ENCODE measurements around the gene PDYN. TPM values are rescaled to one million over a fixed set of nuclear protein-coding genes. Genes with fewer than 3 reads are reported as not detected.

The PDYN gene
- total RNA-seq, 4 donors from 2014 or later: not detected

- peaks cover 0 to 5% (median 0%) of the 10 kb centered on the region in 4 donors for H3K9me3 ChIP-seq
- 91% methylated on average over 4 of the region's 4 CpGs for WGBS
- H3K4me3 ChIP-seq: no peak overlapping the region
- no peaks in the 10 kb centered on the region for H3K4me1 ChIP-seq
- intact Hi-C loops (cut with DNase I): no loop called here
- peaks cover 0 to 41% (median 0%) of the 10 kb centered on the region in 4 donors for H3K27me3 ChIP-seq
- no peaks in the 10 kb centered on the region for H3K36me3 ChIP-seq
- H3K27ac ChIP-seq (replicated peaks in 1 of 4): no peak overlapping the region
- TF ChIP-seq POLR2AphosphoS5 (IDR thresholded peaks at IDR 0.05): no peak
- no peak for TF ChIP-seq CTCF (IDR thresholded peaks at IDR 0.05)
- no peak for TF ChIP-seq EP300 (IDR thresholded peaks at IDR 0.05)
- no peak for TF ChIP-seq POLR2A (IDR thresholded peaks at IDR 0.05; ENCODE audit: low read depth)
- no peak for DNase-seq (ENCODE audit: extremely low spot score)
Observed at GRCh38 chr20:2026514-2026913, 32.7 kb upstream of the PDYN start.

- H3K4me1 ChIP-seq: no peaks in the 10 kb centered on the region
- H3K36me3 ChIP-seq: no peaks in the 10 kb centered on the region
- no peak overlapping the region for H3K4me3 ChIP-seq
- no peak for TF ChIP-seq POLR2AphosphoS5 (IDR thresholded peaks at IDR 0.05)
- TF ChIP-seq EP300 (IDR thresholded peaks at IDR 0.05): no peak
- TF ChIP-seq POLR2A (IDR thresholded peaks at IDR 0.05; ENCODE audit: low read depth): no peak
- peaks cover 0 to 35% (median 0%) of the 10 kb centered on the region in 4 donors for H3K27me3 ChIP-seq
- intact Hi-C loops (cut with DNase I): no loop called here
- H3K27ac ChIP-seq (replicated peaks in 1 of 4): no peak overlapping the region
- H3K9me3 ChIP-seq: peaks cover 0 to 5% (median 0%) of the 10 kb centered on the region in 4 donors
- DNase-seq (ENCODE audit: extremely low spot score): no peak
- WGBS: 65% methylated on average over 5 of the region's 9 CpGs
Observed at GRCh38 chr20:2026004-2026403, 32.1 kb upstream of the PDYN start.

GRCh38 chr20:2023151-2023550 is 29.3 kb upstream of the PDYN start:
- WGBS: 36% methylated on average over 4 of the region's 4 CpGs
- Histone ChIP-seq H3K36me3 (no peaks in the 10 kb centered on the region), H3K4me3 (no peak overlapping the region), H3K9me3 (peaks cover 0 to 5% (median 0%) of the 10 kb centered on the region in 4 donors), H3K4me1 (no peaks in the 10 kb centered on the region), H3K27me3 (peaks cover 0 to 34% (median 0%) of the 10 kb centered on the region in 4 donors), H3K27ac (replicated peaks in 1 of 4) (no peak overlapping the region)
- TF ChIP-seq EP300 (IDR thresholded peaks at IDR 0.05) (no peak), CTCF (IDR thresholded peaks at IDR 0.05) (no peak), POLR2A (IDR thresholded peaks at IDR 0.05; ENCODE audit: low read depth) (no peak)
- no peak for DNase-seq (ENCODE audit: extremely low spot score)
- intact Hi-C loops (cut with DNase I): no loop called here

- Histone ChIP-seq H3K4me3 (no peak overlapping the region), H3K4me1 (no peaks in the 10 kb centered on the region), H3K27ac (replicated peaks in 1 of 4) (no peak overlapping the region), H3K36me3 (no peaks in the 10 kb centered on the region), H3K27me3 (peaks cover 0 to 31% (median 0%) of the 10 kb centered on the region in 4 donors), H3K9me3 (peaks cover 0 to 5% (median 0%) of the 10 kb centered on the region in 4 donors)
- 68% methylated on average over 3 of the region's 3 CpGs for WGBS
- DNase-seq (ENCODE audit: extremely low spot score): no peak
- intact Hi-C loops (cut with DNase I): no loop called here
- TF ChIP-seq EP300 (IDR thresholded peaks at IDR 0.05) (no peak), CTCF (IDR thresholded peaks at IDR 0.05) (no peak), POLR2AphosphoS5 (IDR thresholded peaks at IDR 0.05) (no peak), POLR2A (IDR thresholded peaks at IDR 0.05; ENCODE audit: low read depth) (no peak)
Observed at GRCh38 chr20:2022163-2022562, 28.3 kb upstream of the PDYN start.

- intact Hi-C loops (cut with DNase I): no loop called here
- no peak for DNase-seq (ENCODE audit: extremely low spot score)
- H3K27ac ChIP-seq (replicated peaks in 1 of 4): no peak overlapping the region
- no peaks in the 10 kb centered on the region for H3K4me1 ChIP-seq
- WGBS: 45% methylated on average over 4 of the region's 4 CpGs
- no peaks in the 10 kb centered on the region for H3K9me3 ChIP-seq
- no peaks in the 10 kb centered on the region for H3K36me3 ChIP-seq
- H3K4me3 ChIP-seq: no peak overlapping the region
- no peak for TF ChIP-seq CTCF (IDR thresholded peaks at IDR 0.05)
- TF ChIP-seq POLR2AphosphoS5 (IDR thresholded peaks at IDR 0.05): no peak
- TF ChIP-seq EP300 (IDR thresholded peaks at IDR 0.05): no peak
- no peak for TF ChIP-seq POLR2A (IDR thresholded peaks at IDR 0.05; ENCODE audit: low read depth)
- H3K27me3 ChIP-seq: peaks cover 0 to 37% (median 0%) of the 10 kb centered on the region in 4 donors
Observed at GRCh38 chr20:2010533-2010932, 16.7 kb upstream of the PDYN start.

All from esophagus muscularis mucosa (tissue), 4 donors.